ENCODE data around the gene TYSND1. TPM values are rescaled to one million over a fixed set of nuclear protein-coding genes. Genes with fewer than 3 reads are reported as not detected.

Gene TYSND1
- total and polyA plus RNA-seq, 2 donors from 2014 or later: 12.9 to 13.8 TPM

GRCh38 chr10:70155255-70155838 lies 8.8 kb upstream of the TYSND1 start:
- no peak for TF ChIP-seq CTCF (IDR thresholded peaks at IDR 0.05; ENCODE audit: borderline replicate concordance, extremely low read depth, insufficient read depth)
- no peak overlapping the region for H3K4me3 ChIP-seq (ENCODE audit: low read length in 3 of 3)
- H3K9me3 ChIP-seq (ENCODE audit: control insufficient read depth in 2 of 3, insufficient read depth in 1 of 3, low read length in 3 of 3): no peaks in the 10 kb centered on the region
- peaks cover 8 to 53% (median 24%) of the 10 kb centered on the region in 3 donors for H3K36me3 ChIP-seq (ENCODE audit: control insufficient read depth in 2 of 3, insufficient read depth in 3 of 3, low read length in 3 of 3)
- no peak overlapping the region for H3K27ac ChIP-seq (ENCODE audit: low read depth in 2 of 2, low read length in 2 of 2)
- no peak for FAIRE-seq
- H3K9ac ChIP-seq (ENCODE audit: low read length in 3 of 3): no peak overlapping the region
- no peak for DNase-seq
- intact Hi-C loops (cut with DNase I): no loop called here
- no peaks in the 10 kb centered on the region for H3K4me1 ChIP-seq (ENCODE audit: control insufficient read depth in 2 of 3, insufficient read depth in 2 of 3, low read depth in 1 of 3, low read length in 3 of 3)
- H3K27me3 ChIP-seq (ENCODE audit: control insufficient read depth, insufficient read depth, low read length): no peaks in the 10 kb centered on the region

DNA sequence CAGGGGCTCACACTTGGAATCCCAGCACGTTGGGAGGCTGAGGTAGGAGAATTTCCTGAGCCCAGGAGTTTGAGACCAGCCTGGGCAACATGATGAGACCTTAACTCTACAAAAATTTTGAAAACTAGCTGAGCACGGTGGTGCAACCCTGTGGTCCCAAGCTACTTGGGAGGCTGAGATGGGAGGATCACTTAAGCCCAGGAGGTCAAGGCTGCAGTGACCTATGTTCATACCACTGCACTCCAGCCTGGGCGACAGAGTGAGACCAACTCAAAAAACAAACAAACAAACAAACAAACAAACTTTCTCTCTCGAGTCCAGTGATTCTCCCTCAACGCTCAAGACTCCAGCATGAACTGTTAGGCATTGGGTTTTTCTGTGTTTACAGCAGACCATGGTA lies 2.0 kb upstream of the TYSND1 start:
- H3K27ac ChIP-seq (ENCODE audit: low read depth in 2 of 2, low read length in 2 of 2): no peak overlapping the region
- H3K36me3 ChIP-seq (ENCODE audit: control insufficient read depth in 2 of 3, insufficient read depth in 3 of 3, low read length in 3 of 3): peaks cover 0 to 36% (median 16%) of the 10 kb centered on the region in 3 donors
- FAIRE-seq (no peak), DNase-seq (peak in 1 of 5 donors; percentile 29)
- H3K9me3 ChIP-seq (ENCODE audit: control insufficient read depth in 2 of 3, insufficient read depth in 1 of 3, low read length in 3 of 3): no peaks in the 10 kb centered on the region
- H3K27me3 ChIP-seq (ENCODE audit: control insufficient read depth, insufficient read depth, low read length): no peaks in the 10 kb centered on the region
- H3K4me3 ChIP-seq (ENCODE audit: low read length in 3 of 3): no peak overlapping the region
- no peak overlapping the region for H3K9ac ChIP-seq (ENCODE audit: low read length in 3 of 3)
- no peak for TF ChIP-seq CTCF (IDR thresholded peaks at IDR 0.05; ENCODE audit: borderline replicate concordance, extremely low read depth, insufficient read depth)
- peaks cover 0 to 9% (median 5%) of the 10 kb centered on the region in 3 donors for H3K4me1 ChIP-seq (ENCODE audit: control insufficient read depth in 2 of 3, insufficient read depth in 2 of 3, low read depth in 1 of 3, low read length in 3 of 3)
- intact Hi-C loops (cut with DNase I): no loop called here

- H3K27ac ChIP-seq (ENCODE audit: low read depth in 2 of 2, low read length in 2 of 2): peak overlapping the region; percentile 84 to 94
- intact Hi-C loops (cut with DNase I): no loop called here
- H3K36me3 ChIP-seq (ENCODE audit: control insufficient read depth in 2 of 3, insufficient read depth in 3 of 3, low read length in 3 of 3): peaks cover 0 to 23% (median 11%) of the 10 kb centered on the region in 3 donors
- peaks cover 0 to 9% (median 5%) of the 10 kb centered on the region in 3 donors for H3K4me1 ChIP-seq (ENCODE audit: control insufficient read depth in 2 of 3, insufficient read depth in 2 of 3, low read depth in 1 of 3, low read length in 3 of 3)
- H3K9me3 ChIP-seq (ENCODE audit: control insufficient read depth in 2 of 3, insufficient read depth in 1 of 3, low read length in 3 of 3): no peaks in the 10 kb centered on the region
- H3K27me3 ChIP-seq (ENCODE audit: control insufficient read depth, insufficient read depth, low read length): no peaks in the 10 kb centered on the region
- peak overlapping the region in 2 of 3 donors; percentile 39 to 71 for H3K9ac ChIP-seq (ENCODE audit: low read length in 3 of 3)
- DNase-seq: peak in 1 of 5 donors; percentile 28
- H3K4me3 ChIP-seq (ENCODE audit: low read length in 3 of 3): peak overlapping the region in 1 of 3 donors; percentile 68
- TF ChIP-seq CTCF (IDR thresholded peaks at IDR 0.05; ENCODE audit: borderline replicate concordance, extremely low read depth, insufficient read depth): no peak
- no peak for FAIRE-seq
Measured at GRCh38 chr10:70147259-70147625, 742 bp upstream of the TYSND1 start.
